Right lobe of liver (tissue), 6 donors: Measurements from ENCODE around the gene SEMA7A. TPM values are rescaled to one million over a fixed set of nuclear protein-coding genes. Genes with fewer than 3 reads are reported as not detected.

Source experiments
- ATAC-seq, 4 donors: fragments of 200-7000 bp; cut with Tn5 transposase; one replicate each; pipeline ENCODE4 v1.9.1; 2020; ENCODE audit warnings: mild to moderate bottlenecking in 4 of 4, moderate library complexity in 4 of 4
- DNase-seq, 3 donors: peaks; one replicate each; pipeline ENCODE4 v3.0.0-alpha.2; 2020
- H3K27ac ChIP-seq, 3 donors: fragments of 200-600 bp; one replicate each; pipeline ENCODE4 v1.8.0; 2022
- H3K27me3 ChIP-seq, 2 donors: fragments of 200-600 bp; one replicate each; pipeline ENCODE4 v1.8.0; 2022
- H3K36me3 ChIP-seq, 4 donors: fragments of 200-600 bp; sonication (generic) in 1 of 4; one replicate each; pipeline versions ENCODE4 v1.5.1 to v1.8.0; 2017 to 2022; ENCODE audit warnings: control low read depth in 1 of 4
- H3K4me1 ChIP-seq, 4 donors: fragments of 200-600 bp; sonication (generic) in 1 of 4; one replicate each; pipeline versions ENCODE4 v1.5.1 to v1.8.0; 2017 to 2022; ENCODE audit warnings: control low read depth in 1 of 4
- H3K4me3 ChIP-seq, 3 donors: fragments of 200-600 bp; one replicate each; pipeline ENCODE4 v1.8.0; 2022
- H3K9me3 ChIP-seq, 4 donors: fragments of 200-600 bp; sonication (generic) in 1 of 4; one replicate each; pipeline versions ENCODE4 v1.5.1 to v1.8.0; 2017 to 2022; ENCODE audit warnings: control low read depth in 1 of 4
- CTCF ChIP-seq, 4 donors: fragments of 200-600 bp in 3 of 4; fragments of 450-650 bp in 1 of 4; IDR thresholded peaks; one replicate each; pipeline versions ENCODE4 v1.5.1 to v1.8.0; 2016 to 2022; ENCODE audit warnings: antibody characterized with exemption in 4 of 4, mild to moderate bottlenecking in 2 of 4
- POLR2A ChIP-seq: fragments of 450-650 bp; IDR thresholded peaks from one replicate; pipeline ENCODE4 v1.6.1; 2017; ENCODE audit warnings: antibody characterized with exemption, mild to moderate bottlenecking
- WGBS: methylation state at CpG from one replicate; pipeline ENCODE4 v1.1.6; 2018; ENCODE audit warnings: low coverage, low lambda C conversion rate; ENCODE audit not compliant: insufficient coverage; ENCODE audit errors: missing lambda C conversion rate; 5-methylcytosine and 5-hydroxymethylcytosine counted together
- intact Hi-C, 2 donors: fragments of 100-400 bp; cut with DNase I; formaldehyde crosslinking; loops; one replicate each; pipeline versions ENCODE4 v1.11.2 to v1.14.1; 2022
- total RNA-seq, 6 experiments: library from RNA; depleted of rRNA in 2 of 6; stranded (reverse); fragments of >200 nt in 2 of 6; fragmentation: NEBNext Ultra II Directional in 3 of 6; extraction: Animal tissue kit (Norgen Biotek cat#: 25700) in 3 of 6; gene quantifications; one replicate each; pipeline versions ENCODE4 v1.1.0 to v1.2.4, GENCODE V29; 2016 to 2023
- donor health status: DM: no; HTN: yes; CAD: no.
- donor health status: DM: no; HTN: no; CAD: no.
- donor health status: DM: no; HTN: no; CAD: no.
- donor health status: DM: no; HTN: yes; CAD: no.
- donor health status: DM: no; HTN: yes; CAD: no.

SEMA7A gene
- total RNA-seq, 6 experiments from 2014 or later: 0.42 to 2.4 (median 1.1) TPM

GRCh38 chr15:74424901-74425528 is 8.7 kb downstream of the SEMA7A start:
- no peaks in the 10 kb centered on the region for H3K36me3 ChIP-seq
- H3K27me3 ChIP-seq: no peaks in the 10 kb centered on the region
- DNase-seq (no peak), ATAC-seq (no peak)
- H3K4me3 ChIP-seq: no peak overlapping the region
- intact Hi-C loops: no loop called here
- no peaks in the 10 kb centered on the region for H3K9me3 ChIP-seq
- no peak overlapping the region for H3K27ac ChIP-seq
- no peaks in the 10 kb centered on the region for H3K4me1 ChIP-seq
- TF ChIP-seq POLR2A (no peak), CTCF (IDR thresholded peaks at IDR 0.05) (no peak)
- WGBS: 60% methylated on average over 2 of the region's 8 CpGs

- DNase-seq: no peak
- H3K4me1 ChIP-seq: no peaks in the 10 kb centered on the region
- WGBS: 77% methylated on average over 3 of the region's 10 CpGs
- no peaks in the 10 kb centered on the region for H3K27me3 ChIP-seq
- H3K9me3 ChIP-seq: no peaks in the 10 kb centered on the region
- H3K36me3 ChIP-seq: no peaks in the 10 kb centered on the region
- no peak overlapping the region for H3K4me3 ChIP-seq
- intact Hi-C loops: no loop called here
- TF ChIP-seq POLR2A (no peak), CTCF (IDR thresholded peaks at IDR 0.05) (no peak)
- H3K27ac ChIP-seq: no peak overlapping the region
- no peak for ATAC-seq
These were observed 10.1 kb downstream of the SEMA7A start for GRCh38 chr15:74423431-74424257.

- DNase-seq (no peak), ATAC-seq (no peak)
- no peak overlapping the region for H3K4me3 ChIP-seq
- no peaks in the 10 kb centered on the region for H3K4me1 ChIP-seq
- no peak overlapping the region for H3K27ac ChIP-seq
- H3K27me3 ChIP-seq: no peaks in the 10 kb centered on the region
- H3K9me3 ChIP-seq: no peaks in the 10 kb centered on the region
- intact Hi-C loops: no loop called here
- 37% methylated on average over 2 of the region's 14 CpGs for WGBS
- no peaks in the 10 kb centered on the region for H3K36me3 ChIP-seq
- TF ChIP-seq POLR2A (no peak), CTCF (IDR thresholded peaks at IDR 0.05) (no peak)
These were observed 10.9 kb downstream of the SEMA7A start for GRCh38 chr15:74422652-74423430.

GRCh38 chr15:74422265-74422651 is 11.5 kb downstream of the SEMA7A start:
- intact Hi-C loops: no loop called here
- 70% methylated on average over 2 of the region's 9 CpGs for WGBS
- Histone ChIP-seq H3K36me3 (no peaks in the 10 kb centered on the region), H3K4me3 (no peak overlapping the region), H3K27ac (no peak overlapping the region), H3K9me3 (no peaks in the 10 kb centered on the region), H3K4me1 (no peaks in the 10 kb centered on the region), H3K27me3 (no peaks in the 10 kb centered on the region)
- DNase-seq: no peak
- TF ChIP-seq POLR2A (no peak), CTCF (IDR thresholded peaks at IDR 0.05) (no peak)
- ATAC-seq: no peak
